Measurements from ENCODE around the gene LPCAT3.

DNA sequence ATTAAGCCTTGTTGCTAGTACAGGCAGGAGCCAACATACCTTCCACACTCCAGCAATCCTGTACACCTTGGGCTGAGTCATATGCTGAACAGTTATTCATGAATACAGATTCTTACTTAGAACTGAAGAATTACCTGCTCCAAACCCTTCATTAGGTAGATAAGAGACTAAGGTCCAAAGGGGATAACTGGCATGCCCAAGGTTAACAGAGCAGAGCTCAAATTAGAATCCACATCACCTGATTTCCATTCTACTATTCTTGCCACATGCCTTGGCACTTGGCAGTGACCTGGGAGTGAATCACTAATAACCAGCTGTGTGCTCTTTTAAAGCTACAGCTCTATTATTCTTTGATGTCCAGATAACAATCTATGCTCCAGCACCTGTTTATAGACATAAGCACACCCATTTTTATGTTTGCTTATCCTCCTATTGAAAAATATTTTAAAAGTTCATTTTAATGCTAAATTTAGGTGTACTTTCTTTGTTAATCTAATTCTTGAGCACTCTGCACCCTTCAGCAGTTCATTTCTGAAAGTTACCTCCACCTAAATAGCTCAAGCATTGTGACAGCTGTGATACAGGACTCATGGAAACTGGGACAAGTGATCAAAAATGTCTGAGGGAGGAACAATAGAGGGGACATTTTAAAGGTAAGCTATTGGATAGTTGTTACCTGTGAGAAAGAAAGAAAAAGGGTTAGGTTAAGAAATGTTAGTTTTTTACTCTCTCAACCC lies 19.4 kb downstream of the LPCAT3 start:
- TF ChIP-seq, protein P1, sequence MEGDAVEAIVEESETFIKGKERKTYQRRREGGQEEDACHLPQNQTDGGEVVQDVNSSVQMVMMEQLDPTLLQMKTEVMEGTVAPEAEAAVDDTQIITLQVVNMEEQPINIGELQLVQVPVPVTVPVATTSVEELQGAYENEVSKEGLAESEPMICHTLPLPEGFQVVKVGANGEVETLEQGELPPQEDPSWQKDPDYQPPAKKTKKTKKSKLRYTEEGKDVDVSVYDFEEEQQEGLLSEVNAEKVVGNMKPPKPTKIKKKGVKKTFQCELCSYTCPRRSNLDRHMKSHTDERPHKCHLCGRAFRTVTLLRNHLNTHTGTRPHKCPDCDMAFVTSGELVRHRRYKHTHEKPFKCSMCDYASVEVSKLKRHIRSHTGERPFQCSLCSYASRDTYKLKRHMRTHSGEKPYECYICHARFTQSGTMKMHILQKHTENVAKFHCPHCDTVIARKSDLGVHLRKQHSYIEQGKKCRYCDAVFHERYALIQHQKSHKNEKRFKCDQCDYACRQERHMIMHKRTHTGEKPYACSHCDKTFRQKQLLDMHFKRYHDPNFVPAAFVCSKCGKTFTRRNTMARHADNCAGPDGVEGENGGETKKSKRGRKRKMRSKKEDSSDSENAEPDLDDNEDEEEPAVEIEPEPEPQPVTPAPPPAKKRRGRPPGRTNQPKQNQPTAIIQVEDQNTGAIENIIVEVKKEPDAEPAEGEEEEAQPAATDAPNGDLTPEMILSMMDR (conservative IDR thresholded peaks at IDR 0.05; ENCODE audit: low read depth, low read length): no peak
- TF ChIP-seq EZH2 (IDR thresholded peaks at IDR 0.05; ENCODE audit: borderline replicate concordance, low read depth, low read length, poor library complexity, severe bottlenecking): no peak
